NCI-H2171 (cell line): Measurements from ENCODE around the gene PAPSS1.
"Not testable (repeated sequence)": the region's sequence is repeated elsewhere in the genome, so short reads cannot be mapped to it uniquely, and the experiment has no call there.

Experiments used
- DNase-seq: peaks from one replicate; lab custom pipeline; 2025; lab: John Stamatoyannopoulos, UW

Gene PAPSS1

GRCh38 chr4:107719922-107720722 lies at the start of gene PAPSS1:
PAPSS1 (minus strand) TSS chr4:107720234; CDS start chr4:107720179, 55 bp downstream.
- peak; percentile 86 for DNase-seq

- no peak for DNase-seq
Measured at GRCh38 chr4:107760281-107760947, 40.4 kb upstream of the PAPSS1 start.

DNA sequence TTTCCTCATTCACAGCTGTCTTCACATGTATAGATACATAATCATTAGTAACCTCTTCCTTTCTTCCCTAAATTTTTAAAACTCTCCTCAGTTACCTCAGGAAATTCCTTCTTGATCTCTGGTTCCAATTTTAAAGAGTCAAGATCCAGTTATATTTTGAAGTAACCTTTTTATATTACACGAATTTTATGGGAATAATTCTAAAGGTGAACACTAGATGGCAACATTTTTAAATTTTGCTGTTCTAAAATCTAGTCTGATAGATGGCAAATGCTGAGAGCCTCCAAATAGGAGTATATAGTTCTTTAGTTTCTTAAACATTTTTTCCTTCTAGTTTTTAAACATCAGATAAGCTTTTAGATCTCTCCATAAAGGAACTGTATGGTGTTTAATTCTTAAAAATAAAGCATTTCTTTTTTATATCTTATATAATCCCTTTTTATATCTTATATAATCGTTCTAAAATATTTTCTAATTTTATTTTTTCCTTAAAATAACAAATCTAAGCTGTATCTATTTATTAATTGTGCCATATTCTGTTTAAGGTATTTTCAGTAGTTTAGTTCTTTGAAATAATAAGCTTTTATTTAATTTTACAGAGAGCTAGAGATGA lies 37.9 kb upstream of the PAPSS1 start:
- DNase-seq = no peak

DNA sequence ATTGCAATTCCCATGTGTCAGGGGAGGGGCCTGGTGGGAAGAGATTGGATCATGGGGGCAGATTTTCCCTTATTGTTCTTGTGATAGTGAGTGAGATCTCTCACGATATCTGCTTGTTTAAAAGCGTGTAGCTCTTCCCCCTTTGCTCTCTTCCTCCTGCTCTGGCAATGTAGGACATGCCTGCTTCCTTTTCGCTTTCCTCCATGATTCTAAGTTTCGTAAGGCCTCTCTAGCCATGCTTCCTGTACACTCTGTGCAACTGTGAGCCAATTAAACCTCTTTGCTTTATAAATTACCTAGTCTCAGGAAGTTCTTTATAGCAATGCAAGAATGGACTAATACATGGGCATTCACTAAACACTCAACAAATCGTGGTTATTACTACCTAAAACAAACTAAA lies 37.2 kb upstream of the PAPSS1 start:
- no peak for DNase-seq

DNA sequence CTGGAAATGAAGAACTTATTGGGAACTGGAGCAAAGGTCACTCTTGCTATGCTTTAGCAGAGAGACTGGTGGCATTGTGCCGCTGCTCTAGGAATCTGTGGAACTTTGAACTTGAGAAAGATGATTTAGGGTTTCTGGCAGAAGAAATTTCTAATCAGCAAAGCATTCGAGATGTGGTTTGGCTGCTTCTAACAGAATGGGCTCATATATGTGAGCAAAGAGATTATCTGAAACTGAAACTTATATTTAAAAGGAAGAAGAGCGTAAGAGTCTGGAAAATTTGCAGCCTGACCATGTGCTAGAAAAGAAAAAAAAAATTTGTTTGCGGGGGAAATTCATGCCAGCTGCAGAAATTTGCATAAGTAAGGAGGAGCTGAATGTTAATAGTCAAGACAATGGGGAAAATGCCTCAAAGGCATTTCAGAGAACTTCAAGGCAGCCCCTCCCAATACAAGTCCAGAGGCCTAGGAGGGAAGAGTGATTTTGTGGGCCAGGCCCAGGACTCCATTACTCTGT lies 35.9 kb upstream of the PAPSS1 start:
- DNase-seq = no peak

DNA sequence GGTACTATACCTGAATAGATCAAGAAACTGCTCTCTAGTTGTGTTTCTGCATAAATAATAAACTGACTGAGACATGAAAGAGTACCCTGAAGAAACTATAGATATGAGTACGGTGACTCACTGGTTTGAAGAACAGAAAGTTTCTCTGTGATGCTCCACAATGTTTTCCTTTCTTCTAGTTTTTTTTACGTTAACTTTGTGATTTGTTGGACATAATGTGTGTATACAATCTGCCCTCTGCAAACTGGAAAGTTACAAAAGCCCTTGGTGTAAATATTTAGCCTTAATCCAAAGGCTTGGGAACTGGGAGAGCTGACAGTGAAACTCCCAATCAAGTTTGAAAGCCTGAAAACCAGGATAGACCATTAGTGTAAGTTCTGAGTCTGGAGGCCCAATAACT lies 31.6 kb upstream of the PAPSS1 start:
- DNase-seq = no peak

DNA sequence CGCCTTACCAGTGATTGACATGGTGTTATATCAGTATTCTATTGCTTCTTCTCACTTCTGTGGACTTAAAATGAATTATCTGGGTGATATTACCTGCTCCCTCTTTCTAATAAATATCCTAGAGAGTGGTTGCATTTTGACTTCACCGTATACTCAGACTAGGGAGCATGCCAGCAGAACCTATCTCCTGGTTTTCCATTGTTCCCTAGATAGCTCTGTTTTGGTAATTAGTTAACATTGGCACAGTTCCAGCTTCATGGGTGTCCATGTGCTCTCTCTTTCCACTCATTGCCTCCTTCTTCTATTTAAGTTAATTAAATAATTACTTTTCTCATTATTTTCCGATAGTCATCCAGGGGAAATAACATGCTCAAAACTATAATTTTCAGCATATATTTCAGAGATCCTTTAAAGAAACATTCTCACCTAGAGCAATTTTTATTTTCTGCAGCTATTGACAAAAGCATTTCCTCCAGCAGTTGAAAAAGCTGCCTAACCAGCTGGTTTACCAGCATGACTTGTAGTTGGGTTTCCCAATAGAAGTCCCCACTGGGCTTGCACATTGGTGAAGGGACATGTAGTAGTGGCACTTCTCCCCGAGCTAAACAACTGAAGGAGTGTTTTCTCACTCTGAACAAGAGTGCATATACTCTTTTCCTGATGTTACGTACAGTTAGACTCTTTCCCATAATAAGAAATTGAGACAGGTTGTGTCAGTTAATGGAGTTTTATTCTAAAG lies 27.9 kb upstream of the PAPSS1 start:
- peak; percentile 27 for DNase-seq

DNA sequence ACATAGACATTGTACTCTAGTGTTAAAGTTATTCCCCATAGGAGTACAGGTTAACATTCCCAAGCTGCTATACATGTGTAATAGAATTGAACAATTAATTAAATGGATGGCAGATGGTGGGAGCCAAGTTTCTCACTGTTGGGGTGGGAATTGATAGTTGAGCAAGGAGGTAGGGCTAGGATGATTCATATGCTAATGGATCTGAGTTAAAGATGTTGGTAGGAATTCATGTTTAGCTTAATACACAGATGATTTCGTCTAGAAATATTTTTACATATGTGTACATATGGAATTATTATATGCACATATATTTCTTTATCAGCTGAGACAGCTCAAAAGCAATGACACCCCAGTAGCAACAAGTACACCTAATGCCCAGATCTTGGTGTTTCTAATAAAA lies 26.1 kb upstream of the PAPSS1 start:
- DNase-seq = no peak

- DNase-seq = no peak
Measured at GRCh38 chr4:107744532-107744931, 24.5 kb upstream of the PAPSS1 start.

- DNase-seq = no peak
Measured at GRCh38 chr4:107743532-107743931, 23.5 kb upstream of the PAPSS1 start.

DNA sequence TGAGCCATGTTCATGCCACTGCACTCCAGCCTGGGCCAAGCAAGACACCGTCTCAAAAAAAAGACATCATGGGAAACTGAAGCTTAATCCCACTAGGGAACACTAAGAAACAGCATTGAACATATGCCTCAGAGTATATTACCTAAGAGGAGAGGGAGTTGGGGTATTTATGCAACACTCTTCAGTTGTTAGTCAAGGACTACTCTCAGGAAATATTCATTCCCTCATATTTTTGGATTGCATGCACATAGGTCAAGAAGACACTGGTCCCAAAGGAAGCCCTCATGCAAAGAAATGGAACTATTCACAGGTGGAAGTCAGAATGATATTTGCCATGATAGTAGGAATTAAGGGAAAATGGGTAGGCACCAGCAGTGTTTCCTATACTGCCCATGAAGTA lies 22.8 kb upstream of the PAPSS1 start:
- no peak for DNase-seq

GRCh38 chr4:107742196-107742595 lies 22.2 kb upstream of the PAPSS1 start:
- DNase-seq = no peak

- DNase-seq = no peak
Measured at GRCh38 chr4:107740950-107741701, 21.1 kb upstream of the PAPSS1 start.

DNA sequence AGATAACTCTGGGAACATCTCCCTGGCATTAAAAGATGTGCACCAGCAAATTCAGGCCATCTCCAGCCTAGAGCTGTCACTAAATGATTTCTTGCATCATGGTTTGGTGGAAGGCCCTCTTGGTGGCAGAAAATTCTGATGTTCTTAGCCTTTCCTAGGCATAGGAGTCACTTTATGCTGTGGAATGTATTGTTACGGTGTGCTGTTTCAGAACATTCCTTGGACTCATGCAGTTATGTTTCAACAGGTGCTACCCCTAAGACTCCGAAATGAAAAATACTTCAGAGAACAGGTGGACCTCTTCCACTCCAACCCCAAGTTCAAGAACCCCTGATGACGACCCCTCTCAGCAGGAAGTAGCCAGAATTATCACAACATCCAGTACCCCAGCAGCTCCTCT lies 20.3 kb upstream of the PAPSS1 start:
- no peak for DNase-seq

DNA sequence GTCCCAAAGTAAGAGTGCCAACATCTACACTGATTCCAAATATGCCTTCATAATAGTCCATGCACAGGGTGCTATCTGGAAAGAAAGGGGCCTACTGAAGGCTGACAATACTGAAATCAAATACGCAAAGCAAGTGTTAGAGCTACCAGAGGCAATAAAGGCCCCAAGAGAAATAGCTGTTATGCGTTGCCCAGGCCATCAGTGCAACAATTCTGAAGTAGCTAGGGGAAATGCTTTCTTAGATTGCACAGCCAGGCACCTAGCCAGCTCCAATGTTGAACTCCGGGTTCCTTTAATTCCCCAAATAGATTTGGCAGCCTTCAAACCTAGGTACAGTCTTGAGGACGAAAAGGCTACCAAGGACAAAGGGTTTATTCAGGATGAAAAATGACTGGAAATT lies 17.4 kb upstream of the PAPSS1 start:
- no peak for DNase-seq

GRCh38 chr4:107736924-107737448 lies 17.0 kb upstream of the PAPSS1 start:
- no peak for DNase-seq

DNA sequence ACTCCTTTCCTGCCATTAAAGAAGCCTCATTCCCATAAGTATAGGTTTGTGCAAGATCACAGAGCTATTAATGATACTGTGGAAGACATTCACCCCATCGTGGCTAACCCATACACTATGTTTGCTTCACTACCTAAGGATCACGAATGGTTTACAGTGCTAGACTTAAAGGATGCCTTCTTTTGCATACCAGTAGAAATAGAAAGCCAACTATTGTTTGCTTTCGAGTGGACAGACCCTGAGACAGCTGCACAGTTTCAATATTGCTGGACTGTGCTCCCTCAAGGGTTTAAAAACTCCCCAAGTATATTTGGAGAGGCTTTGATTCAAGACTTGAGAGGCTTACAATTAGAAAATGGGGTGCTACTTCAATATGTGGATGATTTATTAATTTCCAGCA lies 16.0 kb upstream of the PAPSS1 start:
- DNase-seq = no peak

- no peak for DNase-seq
Measured at GRCh38 chr4:107734120-107734519, 14.1 kb upstream of the PAPSS1 start.

GRCh38 chr4:107733431-107733925 lies 13.4 kb upstream of the PAPSS1 start:
- DNase-seq = no peak

GRCh38 chr4:107729050-107729449 lies 9.0 kb upstream of the PAPSS1 start:
- DNase-seq = not testable (repeated sequence)
